ENCODE data around the gene GNAO1.
"Not testable (repeated sequence)": the region's sequence is repeated elsewhere in the genome, so short reads cannot be mapped to it uniquely, and the experiment has no call there.

The GNAO1 gene

DNA sequence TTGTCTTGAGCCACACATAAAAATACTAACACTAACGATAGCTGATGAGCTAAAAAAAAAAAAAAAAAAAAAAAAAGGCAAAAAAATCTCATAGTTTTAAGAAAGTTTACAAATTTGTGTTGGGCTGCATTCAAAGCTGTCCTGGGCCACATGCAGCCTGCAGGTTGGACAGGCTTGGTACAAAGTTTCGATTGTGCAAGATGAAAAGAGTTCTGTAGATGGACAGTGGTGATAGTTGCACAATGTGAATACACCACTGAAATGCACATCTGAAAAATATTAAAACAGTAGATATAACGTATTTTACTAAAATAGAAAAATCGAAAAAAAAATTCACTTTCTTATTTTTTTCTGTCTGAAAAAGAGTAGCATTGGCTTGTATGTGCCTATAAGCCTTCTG is 191.2 kb downstream of the GNAO1 start:
- no peaks in the 10 kb centered on the region for H3K4me1 ChIP-seq (ENCODE audit: insufficient read depth, low read length)
- H3K9me3 ChIP-seq (ENCODE audit: low read length) = peaks cover 30% of the 10 kb centered on the region
- no peak overlapping the region for H3K4me3 ChIP-seq (ENCODE audit: low read length)
- peaks cover 68% of the 10 kb centered on the region for H3K36me3 ChIP-seq (ENCODE audit: insufficient read depth, low read length)
- no peaks in the 10 kb centered on the region for H3K27me3 ChIP-seq (ENCODE audit: insufficient read depth, low read length)
- H2AFZ ChIP-seq (ENCODE audit: low read depth, low read length) = no peak overlapping the region

DNA sequence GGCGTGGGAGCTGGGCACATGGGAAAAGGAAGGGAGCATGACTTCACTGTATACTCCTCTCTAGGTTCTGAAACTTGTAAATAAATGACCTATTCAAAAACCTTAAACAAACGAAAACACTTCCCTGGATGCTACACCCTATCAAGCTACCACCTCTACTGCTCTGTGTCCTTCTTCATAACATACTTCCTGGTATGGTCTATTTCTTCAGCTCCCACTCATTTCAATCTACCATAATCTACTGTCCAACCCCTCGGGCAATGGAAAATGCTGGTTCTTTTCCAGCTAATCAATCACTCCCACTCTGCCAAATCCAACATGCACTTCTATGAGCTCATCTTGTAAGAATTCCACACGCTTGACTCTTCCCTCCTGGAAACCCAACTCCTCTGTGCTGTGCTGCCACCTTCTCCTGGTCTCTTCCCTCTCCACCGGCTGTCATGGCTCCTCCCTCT is 191.6 kb downstream of the GNAO1 start:
- Histone ChIP-seq H3K27me3 (ENCODE audit: insufficient read depth, low read length) (no peaks in the 10 kb centered on the region), H2AFZ (ENCODE audit: low read depth, low read length) (no peak overlapping the region), H3K9me3 (ENCODE audit: low read length) (peaks cover 30% of the 10 kb centered on the region), H3K4me1 (ENCODE audit: insufficient read depth, low read length) (no peaks in the 10 kb centered on the region), H3K4me3 (ENCODE audit: low read length) (no peak overlapping the region), H3K36me3 (ENCODE audit: insufficient read depth, low read length) (peaks cover 72% of the 10 kb centered on the region)

DNA sequence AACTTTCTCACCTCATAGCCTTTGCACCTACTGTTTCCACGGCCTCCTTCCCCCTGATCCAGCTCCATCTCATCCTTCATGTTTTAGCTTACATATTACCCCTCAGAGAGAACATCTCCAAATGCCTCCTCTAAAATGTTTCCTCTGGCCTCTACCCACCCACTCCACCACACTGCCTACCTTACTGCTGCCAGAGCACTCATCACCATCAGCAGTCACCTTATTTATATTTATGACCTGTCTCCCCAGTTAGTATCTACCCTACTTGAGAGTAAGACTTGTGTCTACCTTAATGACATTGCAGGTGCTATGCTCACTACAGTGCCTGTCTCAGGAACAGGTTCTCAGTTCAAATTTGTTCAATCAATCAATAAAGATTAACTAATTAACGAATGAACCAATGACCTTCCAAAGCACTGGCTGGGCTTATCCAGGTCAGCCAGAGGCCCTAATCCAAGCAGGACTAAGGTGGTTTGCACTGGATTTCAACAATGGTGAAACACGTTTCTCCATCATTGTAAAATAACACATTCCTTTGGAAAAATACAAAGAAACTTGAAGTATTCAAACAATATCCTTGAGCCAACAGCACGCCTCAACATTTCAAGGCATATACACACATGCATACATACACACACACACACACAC is 192.9 kb downstream of the GNAO1 start:
- H3K9me3 ChIP-seq (ENCODE audit: low read length) = peaks cover 26% of the 10 kb centered on the region
- H3K36me3 ChIP-seq (ENCODE audit: insufficient read depth, low read length) = peaks cover 78% of the 10 kb centered on the region
- H3K27me3 ChIP-seq (ENCODE audit: insufficient read depth, low read length) = no peaks in the 10 kb centered on the region
- H2AFZ ChIP-seq (ENCODE audit: low read depth, low read length) = no peak overlapping the region
- no peak overlapping the region for H3K4me3 ChIP-seq (ENCODE audit: low read length)
- no peaks in the 10 kb centered on the region for H3K4me1 ChIP-seq (ENCODE audit: insufficient read depth, low read length)

DNA sequence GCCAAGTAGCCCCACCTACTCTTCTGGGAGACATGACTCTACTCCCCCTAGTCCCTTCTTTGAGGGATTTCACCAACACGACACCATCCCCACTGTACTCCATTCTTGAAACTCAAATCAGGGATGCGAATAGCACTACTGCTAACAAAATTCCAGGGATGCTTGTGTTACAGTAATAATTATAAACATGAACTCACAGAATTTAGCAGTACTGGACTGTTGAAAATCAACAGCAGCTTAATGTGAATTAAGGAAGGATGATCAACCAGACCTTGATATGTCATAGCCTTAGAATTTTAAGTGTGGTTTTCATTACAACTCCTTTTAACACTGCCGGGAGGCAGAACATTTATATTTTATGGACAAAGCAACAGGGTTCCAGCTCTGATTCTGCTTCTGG is 196.1 kb downstream of the GNAO1 start:
- Histone ChIP-seq H2AFZ (ENCODE audit: low read depth, low read length) (no peak overlapping the region), H3K9me3 (ENCODE audit: low read length) (peaks cover 12% of the 10 kb centered on the region), H3K36me3 (ENCODE audit: insufficient read depth, low read length) (peaks cover 72% of the 10 kb centered on the region), H3K4me1 (ENCODE audit: insufficient read depth, low read length) (no peaks in the 10 kb centered on the region), H3K4me3 (ENCODE audit: low read length) (no peak overlapping the region), H3K27me3 (ENCODE audit: insufficient read depth, low read length) (no peaks in the 10 kb centered on the region)

DNA sequence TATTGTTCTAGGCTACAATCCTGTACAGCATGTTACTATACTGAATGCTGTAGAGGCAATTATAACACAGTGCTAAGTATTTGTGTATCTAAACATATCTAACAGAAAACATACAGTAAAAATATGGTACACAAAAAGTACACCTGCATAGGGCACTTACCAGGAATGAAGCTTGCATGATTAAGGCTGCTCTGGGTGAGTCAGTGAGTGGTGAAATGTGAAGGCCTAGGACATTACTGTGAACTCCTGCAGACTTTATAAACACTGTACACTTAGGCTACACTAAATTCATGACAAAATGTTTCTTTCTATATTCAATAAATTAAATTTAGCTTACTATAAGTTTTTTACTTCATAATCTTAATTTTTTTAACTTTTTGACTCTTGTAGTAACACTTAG is 196.9 kb downstream of the GNAO1 start:
- Histone ChIP-seq H3K4me3 (ENCODE audit: low read length) (no peak overlapping the region), H2AFZ (ENCODE audit: low read depth, low read length) (no peak overlapping the region), H3K9me3 (ENCODE audit: low read length) (peaks cover 7% of the 10 kb centered on the region), H3K27me3 (ENCODE audit: insufficient read depth, low read length) (no peaks in the 10 kb centered on the region), H3K4me1 (ENCODE audit: insufficient read depth, low read length) (no peaks in the 10 kb centered on the region), H3K36me3 (ENCODE audit: insufficient read depth, low read length) (peaks cover 68% of the 10 kb centered on the region)

DNA sequence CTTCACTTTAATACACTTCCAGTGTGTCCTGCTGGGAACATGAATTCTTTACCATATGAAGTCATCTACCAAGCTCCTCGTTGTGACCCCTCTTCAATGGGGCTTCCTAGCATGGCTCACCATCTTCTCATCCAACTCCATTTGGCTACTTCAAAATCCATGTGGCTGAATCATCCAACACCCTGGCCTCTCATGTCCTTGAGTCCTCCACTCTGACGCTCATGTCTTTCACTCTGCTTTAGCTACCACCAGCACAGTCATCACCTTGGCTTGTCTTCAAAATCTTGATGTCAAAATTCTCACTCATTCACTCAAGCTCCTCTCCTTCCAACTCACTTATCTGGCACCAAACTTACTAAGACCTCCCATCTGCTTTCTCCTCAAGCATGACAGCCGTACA is 198.3 kb downstream of the GNAO1 start:
- Histone ChIP-seq H3K36me3 (ENCODE audit: insufficient read depth, low read length) (peaks cover 56% of the 10 kb centered on the region), H3K4me1 (ENCODE audit: insufficient read depth, low read length) (no peaks in the 10 kb centered on the region), H3K9me3 (ENCODE audit: low read length) (peaks cover 7% of the 10 kb centered on the region), H3K4me3 (ENCODE audit: low read length) (no peak overlapping the region), H3K27me3 (ENCODE audit: insufficient read depth, low read length) (no peaks in the 10 kb centered on the region), H2AFZ (ENCODE audit: low read depth, low read length) (no peak overlapping the region)

DNA sequence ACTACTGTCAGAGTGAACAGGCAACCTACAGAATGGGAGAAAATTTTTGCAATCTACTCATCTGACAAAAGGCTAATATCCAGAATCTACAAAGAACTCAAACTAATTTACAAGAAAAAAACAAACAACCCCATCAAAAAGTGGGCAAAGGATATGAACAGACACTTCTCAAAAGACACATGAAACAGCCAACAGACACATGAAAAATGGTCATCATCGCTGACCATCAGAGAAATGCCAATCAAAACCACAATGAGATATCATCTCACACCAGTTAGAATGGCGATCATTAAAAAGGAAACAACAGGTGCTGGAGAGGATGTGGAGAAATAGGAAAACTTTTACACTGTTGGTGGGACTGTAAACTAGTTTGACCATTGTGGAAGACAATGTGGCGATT is 205.4 kb downstream of the GNAO1 start:
- Histone ChIP-seq H3K36me3 (ENCODE audit: insufficient read depth, low read length) (peaks cover 17% of the 10 kb centered on the region), H3K4me1 (ENCODE audit: insufficient read depth, low read length) (peaks cover 19% of the 10 kb centered on the region)
- not testable (repeated sequence) for H2AFZ ChIP-seq (ENCODE audit: low read depth, low read length); H3K27me3 ChIP-seq (ENCODE audit: insufficient read depth, low read length); H3K9me3 ChIP-seq (ENCODE audit: low read length); H3K4me3 ChIP-seq (ENCODE audit: low read length)

DNA sequence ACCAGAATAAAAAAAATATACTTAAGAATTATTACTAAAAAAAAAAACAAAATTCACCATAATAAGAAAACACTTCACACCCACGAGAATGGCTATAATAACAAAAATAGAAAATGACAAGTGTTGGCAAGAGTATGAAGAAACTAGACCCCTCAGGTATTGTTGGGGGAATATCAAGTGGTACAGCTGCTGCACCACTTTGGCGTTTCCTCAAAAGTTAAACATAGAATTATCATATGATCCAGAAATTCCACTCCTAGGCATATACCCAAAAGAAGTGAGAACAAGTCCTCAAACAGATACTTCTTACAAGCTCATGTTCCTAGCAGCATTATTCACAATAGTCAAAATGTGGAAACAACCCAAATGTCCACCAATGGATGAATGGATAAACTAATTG is 207.8 kb downstream of the GNAO1 start:
- H3K36me3 ChIP-seq (ENCODE audit: insufficient read depth, low read length) = peaks cover 33% of the 10 kb centered on the region
- no peaks in the 10 kb centered on the region for H3K27me3 ChIP-seq (ENCODE audit: insufficient read depth, low read length)
- no peak overlapping the region for H2AFZ ChIP-seq (ENCODE audit: low read depth, low read length)
- peaks cover 19% of the 10 kb centered on the region for H3K4me1 ChIP-seq (ENCODE audit: insufficient read depth, low read length)
- peaks cover 2% of the 10 kb centered on the region for H3K9me3 ChIP-seq (ENCODE audit: low read length)
- no peak overlapping the region for H3K4me3 ChIP-seq (ENCODE audit: low read length)

DNA sequence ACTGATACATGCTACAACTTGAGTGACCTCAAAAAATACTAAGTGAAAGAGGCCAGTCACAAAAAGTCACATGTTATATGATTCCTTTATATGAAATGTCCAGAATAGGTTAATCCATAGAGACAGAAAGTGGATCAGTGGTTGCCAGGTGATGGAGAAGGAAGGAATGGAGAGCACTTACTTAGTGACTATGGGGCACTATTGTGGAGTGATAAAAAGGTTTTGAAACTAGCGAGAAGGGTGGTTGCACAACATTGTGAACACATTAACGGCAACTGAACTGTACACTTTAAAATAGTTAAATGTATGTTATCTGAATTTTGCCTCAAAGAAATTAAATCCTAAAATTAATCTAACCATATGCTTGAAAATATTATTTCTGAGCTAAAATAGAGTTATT is 208.2 kb downstream of the GNAO1 start:
- peaks cover 19% of the 10 kb centered on the region for H3K4me1 ChIP-seq (ENCODE audit: insufficient read depth, low read length)
- peaks cover 38% of the 10 kb centered on the region for H3K36me3 ChIP-seq (ENCODE audit: insufficient read depth, low read length)
- H3K4me3 ChIP-seq (ENCODE audit: low read length) = no peak overlapping the region
- H2AFZ ChIP-seq (ENCODE audit: low read depth, low read length) = no peak overlapping the region
- peaks cover 2% of the 10 kb centered on the region for H3K9me3 ChIP-seq (ENCODE audit: low read length)
- no peaks in the 10 kb centered on the region for H3K27me3 ChIP-seq (ENCODE audit: insufficient read depth, low read length)

DNA sequence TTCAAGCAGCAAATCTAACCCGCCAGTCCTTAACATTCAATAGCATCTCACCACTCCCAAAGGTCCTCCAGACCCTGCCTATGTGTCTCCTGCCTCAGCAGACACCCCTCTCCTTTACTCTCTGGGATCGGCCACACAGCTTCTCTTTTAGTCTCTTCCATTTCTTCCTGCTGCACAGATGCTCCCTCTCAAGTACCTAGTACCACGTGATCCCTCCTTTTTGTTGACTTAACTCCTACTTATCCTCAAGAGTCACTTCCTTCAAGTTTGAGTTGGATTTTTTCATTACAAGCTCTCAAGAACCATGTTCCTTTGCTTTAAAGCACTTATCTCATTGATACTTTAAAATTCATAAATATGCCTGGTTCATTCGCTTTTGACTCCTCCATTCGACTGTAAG is 209.2 kb downstream of the GNAO1 start:
- Histone ChIP-seq H3K4me3 (ENCODE audit: low read length) (no peak overlapping the region), H2AFZ (ENCODE audit: low read depth, low read length) (no peak overlapping the region), H3K27me3 (ENCODE audit: insufficient read depth, low read length) (no peaks in the 10 kb centered on the region), H3K9me3 (ENCODE audit: low read length) (peaks cover 2% of the 10 kb centered on the region), H3K4me1 (ENCODE audit: insufficient read depth, low read length) (peaks cover 19% of the 10 kb centered on the region), H3K36me3 (ENCODE audit: insufficient read depth, low read length) (peaks cover 47% of the 10 kb centered on the region)

DNA sequence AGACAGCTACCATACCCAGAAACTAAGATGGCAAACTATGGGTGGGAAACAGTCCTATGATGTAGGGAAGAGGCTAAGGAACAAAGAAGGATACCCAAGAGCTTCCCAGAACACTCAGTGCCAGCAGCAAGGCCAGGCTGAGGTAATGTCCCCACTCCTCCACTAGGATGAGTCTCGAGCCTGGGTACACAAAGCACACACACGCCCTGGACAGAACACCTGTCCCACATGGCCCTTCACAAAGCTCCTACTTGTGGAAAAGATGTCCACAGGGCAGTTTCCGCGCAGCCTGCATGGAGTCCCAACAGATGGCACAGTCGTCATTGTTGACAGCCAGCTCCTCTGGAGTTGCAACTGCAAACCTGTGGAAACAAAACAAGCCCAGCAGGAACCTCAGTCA is 210.2 kb downstream of the GNAO1 start:
- no peak overlapping the region for H2AFZ ChIP-seq (ENCODE audit: low read depth, low read length)
- H3K9me3 ChIP-seq (ENCODE audit: low read length) = peaks cover 2% of the 10 kb centered on the region
- no peaks in the 10 kb centered on the region for H3K27me3 ChIP-seq (ENCODE audit: insufficient read depth, low read length)
- H3K36me3 ChIP-seq (ENCODE audit: insufficient read depth, low read length) = peaks cover 49% of the 10 kb centered on the region
- H3K4me1 ChIP-seq (ENCODE audit: insufficient read depth, low read length) = peaks cover 19% of the 10 kb centered on the region
- no peak overlapping the region for H3K4me3 ChIP-seq (ENCODE audit: low read length)

DNA sequence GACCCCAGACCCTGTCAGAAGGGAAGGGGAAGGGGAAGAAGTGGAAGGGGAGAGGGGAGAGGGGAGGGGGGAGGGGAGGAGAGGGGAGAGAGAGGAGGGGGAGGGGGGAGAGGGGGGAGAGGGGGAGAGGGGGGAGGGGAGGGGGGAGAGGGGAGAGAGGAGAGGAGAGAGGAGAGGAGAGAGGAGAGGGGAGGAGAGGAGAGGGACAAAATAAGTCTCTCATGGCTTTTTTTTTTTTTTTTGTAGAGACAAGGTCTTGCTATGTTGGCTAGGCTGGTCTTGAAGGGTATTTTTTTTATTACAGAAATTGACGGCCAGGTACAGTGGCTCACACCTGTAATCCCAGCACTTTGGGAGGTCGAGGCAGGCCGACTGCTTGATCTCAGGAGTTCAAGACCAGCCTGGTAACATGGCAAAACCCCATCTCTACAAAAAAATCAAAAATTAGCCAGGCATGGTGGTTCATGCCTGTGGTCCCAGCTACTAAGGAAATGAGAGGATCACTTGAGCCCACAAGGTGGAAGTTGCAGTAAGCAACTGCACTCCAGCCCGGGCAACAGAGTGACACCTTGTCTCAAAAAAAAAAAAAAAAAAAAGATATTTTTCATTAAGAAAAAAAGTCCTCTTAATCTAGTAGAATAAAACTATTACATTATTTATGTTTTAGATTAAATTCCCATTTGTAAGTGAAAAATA is 214.8 kb downstream of the GNAO1 start:
- no peaks in the 10 kb centered on the region for H3K4me1 ChIP-seq (ENCODE audit: insufficient read depth, low read length)
- H3K4me3 ChIP-seq (ENCODE audit: low read length) = no peak overlapping the region
- peaks cover 63% of the 10 kb centered on the region for H3K36me3 ChIP-seq (ENCODE audit: insufficient read depth, low read length)
- H2AFZ ChIP-seq (ENCODE audit: low read depth, low read length) = no peak overlapping the region
- no peaks in the 10 kb centered on the region for H3K9me3 ChIP-seq (ENCODE audit: low read length)
- no peaks in the 10 kb centered on the region for H3K27me3 ChIP-seq (ENCODE audit: insufficient read depth, low read length)
